CD14-positive monocyte (primary cell): ENCODE data around the gene HAGHL. TPM values are rescaled to one million over a fixed set of nuclear protein-coding genes. Genes with fewer than 3 reads are reported as not detected.

ENCODE experiments used
- DNase-seq, 3 donors: peaks; one replicate each; pipeline ENCODE4 v3.0.0-alpha.2; 2011 to 2022
- H2AFZ ChIP-seq: 2 replicates; pipeline ENCODE4 v1.6.0; 2012; ENCODE audit warnings: mild to moderate bottlenecking, low read depth, low read length, inconsistent platforms; ENCODE audit not compliant: insufficient read depth, poor library complexity, severe bottlenecking
- H3K27ac ChIP-seq, 2 donors: 1 replicate in 1 of 2; 2 replicates in 1 of 2; pipeline ENCODE4 v1.5.1; 2012 to 2013; ENCODE audit warnings: low read length in 2 of 2, control low read depth in 1 of 2, inconsistent platforms in 1 of 2, low read depth in 1 of 2, mild to moderate bottlenecking in 1 of 2
- H3K27me3 ChIP-seq, 2 donors: one replicate each; pipeline versions ENCODE4 v1.6.0 to v1.6.1; 2011 to 2013; ENCODE audit warnings: low read length in 2 of 2; ENCODE audit not compliant: control insufficient read depth in 2 of 2, insufficient read depth in 2 of 2
- H3K36me3 ChIP-seq, 2 donors: replicated peaks in 1 of 2; 1 replicate in 1 of 2; 2 replicates in 1 of 2; pipeline versions ENCODE4 v1.5.1 to v1.6.1; 2012 to 2013; ENCODE audit warnings: low read length in 2 of 2, control low read depth in 1 of 2, inconsistent platforms in 1 of 2, mild to moderate bottlenecking in 1 of 2; ENCODE audit not compliant: insufficient read depth in 2 of 2, control insufficient read depth in 1 of 2
- H3K4me1 ChIP-seq, 2 donors: 1 replicate in 1 of 2; 2 replicates in 1 of 2; pipeline versions ENCODE4 v1.5.1 to v1.6.1; 2012 to 2013; ENCODE audit warnings: low read length in 2 of 2, control low read depth in 1 of 2, inconsistent platforms in 1 of 2, mild to moderate bottlenecking in 1 of 2, moderate library complexity in 1 of 2; ENCODE audit not compliant: insufficient read depth in 2 of 2, control insufficient read depth in 1 of 2
- H3K4me2 ChIP-seq: replicated peaks from 2 replicates; pipeline ENCODE3; 2012; ENCODE audit warnings: low read length, moderate library complexity, mild to moderate bottlenecking; ENCODE audit not compliant: poor library complexity, severe bottlenecking; ENCODE audit errors: extremely low read depth
- H3K4me3 ChIP-seq, 3 experiments: fragments of 200-600 bp in 1 of 3; sonication (generic) in 1 of 3; replicated peaks in 1 of 3; 1 replicate in 2 of 3; 2 replicates in 1 of 3; pipeline ENCODE4 v1.5.1; 2011 to 2013; ENCODE audit warnings: low read length in 3 of 3, mild to moderate bottlenecking in 3 of 3, control low read depth in 2 of 3, low read depth in 2 of 3, inconsistent platforms in 1 of 3, moderate library complexity in 1 of 3
- H3K79me2 ChIP-seq: 2 replicates; pipeline ENCODE4 v1.6.0; 2012; ENCODE audit warnings: mild to moderate bottlenecking, control low read depth, inconsistent platforms, low read length, moderate library complexity; ENCODE audit not compliant: insufficient read depth
- H3K9ac ChIP-seq: 2 replicates; pipeline ENCODE4 v1.6.0; 2017; ENCODE audit warnings: low read length, mild to moderate bottlenecking; ENCODE audit not compliant: insufficient read depth, poor library complexity, severe bottlenecking
- H3K9me3 ChIP-seq, 2 donors: replicated peaks in 1 of 2; 1 replicate in 1 of 2; 2 replicates in 1 of 2; pipeline versions ENCODE4 v1.5.1 to v1.6.1; 2012 to 2013; ENCODE audit warnings: low read length in 2 of 2, control low read depth in 1 of 2; ENCODE audit not compliant: control insufficient read depth in 1 of 2, insufficient read depth in 1 of 2
- H4K20me1 ChIP-seq: 2 replicates; pipeline ENCODE4 v1.6.0; 2012; ENCODE audit warnings: mild to moderate bottlenecking, low read length, control low read depth, moderate library complexity; ENCODE audit not compliant: insufficient read depth
- H3K27ac Mint-ChIP-seq, 7 donors: one replicate each; pipeline ENCODE4 v1.8.0; 2020; ENCODE audit warnings: mild to moderate bottlenecking in 7 of 7, mixed read lengths in 7 of 7, moderate library complexity in 6 of 7, inconsistent platforms in 2 of 7
- H3K27me3 Mint-ChIP-seq, 3 donors: one replicate each; pipeline ENCODE4 v1.8.0; 2021 to 2022; ENCODE audit warnings: low read depth in 3 of 3, mild to moderate bottlenecking in 3 of 3, mixed read lengths in 3 of 3, moderate library complexity in 3 of 3, inconsistent platforms in 1 of 3
- H3K36me3 Mint-ChIP-seq, 2 donors: one replicate each; pipeline ENCODE4 v1.8.0; 2020; ENCODE audit warnings: mixed read lengths in 2 of 2, inconsistent platforms in 1 of 2, mild to moderate bottlenecking in 1 of 2
- H3K4me1 Mint-ChIP-seq: one replicate; pipeline ENCODE4 v1.8.0; 2020; ENCODE audit warnings: mild to moderate bottlenecking, mixed read lengths
- H3K4me3 Mint-ChIP-seq, 2 donors: one replicate each; pipeline ENCODE4 v1.8.0; 2020; ENCODE audit warnings: mild to moderate bottlenecking in 2 of 2, mixed read lengths in 2 of 2, moderate library complexity in 1 of 2
- H3K9me3 Mint-ChIP-seq, 7 donors: one replicate each; pipeline ENCODE4 v1.8.0; 2020 to 2022; ENCODE audit warnings: mixed read lengths in 7 of 7, mild to moderate bottlenecking in 6 of 7, moderate library complexity in 6 of 7, inconsistent platforms in 2 of 7
- CTCF ChIP-seq: fragments of 200-600 bp; IDR thresholded peaks from one replicate; pipeline ENCODE4 v1.8.0; 2022; ENCODE audit warnings: antibody characterized with exemption, mild to moderate bottlenecking
- WGBS: methylation state at CpG from one replicate; pipeline ENCODE4 v1.1.5; 2013; ENCODE audit warnings: missing lambda C conversion rate; ENCODE audit not compliant: insufficient coverage; 5-methylcytosine and 5-hydroxymethylcytosine counted together
- intact Hi-C, 2 donors: fragments of 100-400 bp; cut with micrococcal nuclease; formaldehyde crosslinking; loops; one replicate each; pipeline versions ENCODE4 v1.15.0 to v1.15.1; 2023
- polyA plus RNA-seq, 3 donors: library from polyadenylated mRNA; depleted of rRNA in 1 of 3; unstranded in 2 of 3; stranded (reverse) in 1 of 3; fragments of 300-500 nt in 2 of 3; fragments of >200 nt in 1 of 3; fragmentation: Illumina TruSeq in 2 of 3; gene quantifications; 1 replicate in 2 of 3; 2 replicates in 1 of 3; pipeline ENCODE4 v1.2.3, GENCODE V29; 2012 to 2021

HAGHL gene
- polyA plus RNA-seq, 3 donors = 0.60 to 8.9 (median 1.5) TPM

- Mint-ChIP-seq H3K27me3 (peaks cover 0 to 3% (median 3%) of the 10 kb centered on the region in 3 donors), H3K4me1 (peaks cover 26% of the 10 kb centered on the region), H3K36me3 (peaks cover 0 to 2% of the 10 kb centered on the region in 2 donors), H3K4me3 (no peak overlapping the region), H3K9me3 (peaks cover 0 to 5% (median 3%) of the 10 kb centered on the region in 7 donors), H3K27ac (no peak overlapping the region)
- peaks cover 29 to 32% of the 10 kb centered on the region in 2 donors for H3K4me1 ChIP-seq
- intact Hi-C loops = no loop called here
- H3K79me2 ChIP-seq = no peaks in the 10 kb centered on the region
- H2AFZ ChIP-seq = no peak overlapping the region
- no peak overlapping the region for H3K9ac ChIP-seq
- H3K9me3 ChIP-seq = no peaks in the 10 kb centered on the region
- no peak for TF ChIP-seq CTCF
- no peaks in the 10 kb centered on the region for H3K27me3 ChIP-seq
- H3K4me2 ChIP-seq = no peak overlapping the region
- no peaks in the 10 kb centered on the region for H4K20me1 ChIP-seq
- DNase-seq = no peak
- H3K36me3 ChIP-seq = no peaks in the 10 kb centered on the region
- H3K4me3 ChIP-seq = no peak overlapping the region
- WGBS = 95% methylated on average over 31 of the region's 34 CpGs
- H3K27ac ChIP-seq = no peak overlapping the region
These were observed 32.4 kb downstream of the HAGHL start for GRCh38 chr16:759110-759910.

GRCh38 chr16:760065-760464 is 33.2 kb downstream of the HAGHL start:
- Mint-ChIP-seq H3K27me3 (peaks cover 0 to 3% (median 3%) of the 10 kb centered on the region in 3 donors), H3K36me3 (peaks cover 0 to 2% of the 10 kb centered on the region in 2 donors), H3K27ac (peak overlapping the region in 2 of 7 donors; percentile 17 to 58), H3K4me1 (peaks cover 19% of the 10 kb centered on the region), H3K4me3 (no peak overlapping the region), H3K9me3 (peaks cover 0 to 5% (median 3%) of the 10 kb centered on the region in 7 donors)
- Histone ChIP-seq H3K9ac (no peak overlapping the region), H3K79me2 (no peaks in the 10 kb centered on the region), H4K20me1 (no peaks in the 10 kb centered on the region), H2AFZ (no peak overlapping the region), H3K4me2 (no peak overlapping the region), H3K27ac (no peak overlapping the region), H3K4me1 (peaks cover 22 to 24% of the 10 kb centered on the region in 2 donors), H3K27me3 (no peaks in the 10 kb centered on the region), H3K4me3 (no peak overlapping the region), H3K36me3 (no peaks in the 10 kb centered on the region), H3K9me3 (no peaks in the 10 kb centered on the region)
- WGBS = 96% methylated on average over 13 of the region's 15 CpGs
- TF ChIP-seq CTCF = no peak
- intact Hi-C loops = no loop called here
- DNase-seq = no peak
